NCI-H2227 treated with DMSO at 0.1 percent for 48 hours (cell line): ENCODE data around the gene PNLIPRP2.

Experiments used
- DNase-seq: peaks from one replicate; lab custom pipeline; 2025; lab: John Stamatoyannopoulos, UW

PNLIPRP2 gene

GRCh38 chr10:116612107-116612769 is 8.5 kb upstream of the PNLIPRP2 start:
- DNase-seq: no peak

DNA sequence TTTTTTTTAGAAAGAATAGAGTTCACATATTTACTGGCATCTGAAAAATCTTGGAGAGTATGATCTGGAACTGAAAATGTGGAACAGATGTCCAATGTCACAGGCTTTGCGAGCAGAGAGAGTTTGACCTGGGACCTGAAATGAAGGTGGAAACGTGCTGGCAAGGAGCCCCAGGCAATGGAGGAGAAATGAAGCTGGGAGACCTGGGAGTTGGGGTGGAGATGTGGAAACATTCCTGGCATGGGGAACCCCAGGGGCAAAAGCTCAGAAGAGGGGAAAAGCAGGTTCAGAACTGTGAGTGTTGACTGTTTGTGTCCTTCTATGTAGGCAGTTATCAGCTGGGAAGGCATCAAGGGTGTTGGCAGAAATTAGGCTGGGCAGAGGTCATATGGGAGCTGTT is 7.3 kb upstream of the PNLIPRP2 start:
- no peak for DNase-seq

GRCh38 chr10:116614796-116615195 is 6.0 kb upstream of the PNLIPRP2 start:
- no peak for DNase-seq

- no peak for DNase-seq
These were observed 5.5 kb upstream of the PNLIPRP2 start for GRCh38 chr10:116615199-116615776.

GRCh38 chr10:116621476-116621875 is 723 bp downstream of the PNLIPRP2 start:
- no peak for DNase-seq

- no peak for DNase-seq
These were observed 1.3 kb downstream of the PNLIPRP2 start for GRCh38 chr10:116621934-116622655.

DNA sequence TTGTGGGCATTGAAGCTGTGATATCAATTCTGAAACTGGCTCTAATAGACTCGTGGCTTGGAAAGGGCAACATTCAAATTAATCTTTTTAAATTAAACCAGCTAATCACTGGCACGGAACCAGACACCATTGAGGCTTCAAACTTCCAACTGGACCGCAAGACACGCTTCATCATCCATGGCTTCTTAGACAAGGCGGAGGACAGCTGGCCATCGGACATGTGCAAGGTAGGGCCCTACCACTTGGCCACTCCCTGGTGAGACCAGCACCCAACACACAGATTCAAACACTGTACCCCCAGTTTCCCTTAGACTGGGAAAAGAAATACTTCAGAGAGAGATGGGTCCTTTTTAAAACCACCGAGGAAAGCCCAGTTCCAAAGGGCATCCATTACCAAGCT is 5.1 kb downstream of the PNLIPRP2 start:
- DNase-seq: no peak

GRCh38 chr10:116626815-116627214 is 6.1 kb downstream of the PNLIPRP2 start:
- no peak for DNase-seq

DNA sequence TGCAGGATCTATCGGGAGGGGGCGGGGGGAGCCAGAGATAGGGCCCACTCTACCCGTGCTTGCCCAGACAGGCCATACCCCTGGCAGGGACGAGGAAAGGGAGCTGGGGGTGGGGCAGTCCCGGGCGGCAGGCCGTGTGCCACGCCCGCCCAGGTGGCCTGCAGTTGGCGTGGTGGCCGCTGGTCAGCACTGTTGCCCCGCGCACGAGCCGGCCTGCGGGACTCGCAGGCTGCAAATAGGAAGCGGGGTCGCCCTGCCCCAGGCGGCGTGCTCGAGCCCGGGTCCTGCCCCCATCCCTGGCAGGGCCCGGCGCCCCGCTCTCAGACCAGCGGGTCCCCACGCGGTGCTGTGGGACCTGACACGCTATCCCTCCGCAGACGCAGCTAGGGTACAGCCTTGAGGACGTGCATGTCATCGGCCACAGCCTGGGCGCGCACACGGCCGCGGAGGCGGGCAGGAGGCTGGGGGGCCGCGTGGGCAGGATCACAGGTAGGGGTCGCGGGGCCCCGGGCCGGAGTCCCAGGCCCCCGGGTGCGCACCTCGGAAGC is 6.7 kb downstream of the PNLIPRP2 start:
- peak; percentile 25 for DNase-seq

- no peak for DNase-seq
These were observed 8.6 kb downstream of the PNLIPRP2 start for GRCh38 chr10:116629340-116629739.

DNA sequence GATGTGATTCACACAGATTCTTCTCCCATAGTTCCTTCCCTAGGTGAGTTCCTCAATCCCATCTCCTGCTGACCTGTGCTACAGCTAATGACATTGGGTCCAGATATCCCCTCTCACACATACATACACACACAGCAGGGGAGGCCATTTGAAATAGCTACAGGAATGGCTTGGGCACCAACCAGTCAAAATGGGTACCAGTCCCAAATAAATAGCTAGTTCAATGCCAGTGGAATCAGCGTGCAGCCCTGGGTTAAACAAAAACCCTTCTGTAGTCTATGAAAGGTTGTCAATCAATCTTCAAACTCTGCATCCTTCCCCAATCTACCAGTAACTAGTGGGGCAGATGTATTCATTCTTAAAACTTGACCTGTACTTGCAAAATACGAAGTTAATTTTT is 9.3 kb downstream of the PNLIPRP2 start:
- DNase-seq: no peak

DNA sequence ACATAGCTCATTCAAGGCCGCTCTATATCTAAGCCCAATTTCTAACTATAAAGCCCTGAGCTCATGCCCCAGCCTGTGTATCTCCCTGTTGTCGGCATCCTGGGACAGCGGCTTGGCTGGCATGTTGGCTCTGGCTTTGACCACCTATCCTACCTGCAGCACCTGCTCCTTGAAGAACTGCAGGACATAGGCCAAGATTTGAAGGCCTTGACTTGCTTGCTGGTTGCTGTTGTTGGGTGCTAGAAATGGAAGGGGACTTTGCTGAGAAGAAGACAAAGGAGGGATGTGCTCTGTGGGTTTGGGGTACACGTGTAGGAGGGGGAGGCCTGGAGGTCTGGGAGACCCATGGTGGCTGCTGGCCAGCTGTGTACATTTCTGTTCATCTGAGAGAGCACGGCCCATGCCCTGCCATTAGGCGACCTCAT is 11.1 kb downstream of the PNLIPRP2 start:
- no peak for DNase-seq

DNA sequence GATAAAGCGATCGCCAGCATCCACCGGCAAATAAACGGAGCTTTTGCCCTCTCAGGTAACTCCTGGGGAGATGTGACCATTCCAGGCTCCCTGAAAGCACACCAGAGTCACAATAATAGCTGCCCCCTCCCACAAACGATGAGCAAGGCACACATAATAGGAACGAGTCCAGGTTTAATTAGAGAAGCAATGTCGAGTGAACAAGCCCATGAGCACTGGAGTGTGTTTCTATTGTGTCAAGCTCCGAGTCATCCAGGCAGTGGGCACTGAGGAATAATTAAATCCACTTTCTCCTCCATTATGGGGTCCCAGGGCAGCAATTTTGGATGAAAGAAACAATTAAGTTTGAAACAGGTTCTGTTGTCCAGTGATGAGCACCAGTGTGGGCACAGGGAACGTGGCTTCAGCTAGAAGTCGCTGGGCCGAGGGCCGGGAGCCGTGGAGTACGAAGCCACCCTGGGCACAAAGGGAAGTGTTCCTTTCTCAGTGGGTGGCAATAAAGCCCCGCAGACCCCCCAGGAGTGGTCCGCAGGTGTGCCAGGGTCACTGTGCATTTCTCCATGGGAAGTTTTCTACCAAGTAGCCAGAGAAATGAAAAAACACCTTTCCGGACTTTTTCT is 12.0 kb downstream of the PNLIPRP2 start:
- peak; percentile 50 for DNase-seq

GRCh38 chr10:116633216-116633600 is 12.5 kb downstream of the PNLIPRP2 start:
- no peak for DNase-seq

DNA sequence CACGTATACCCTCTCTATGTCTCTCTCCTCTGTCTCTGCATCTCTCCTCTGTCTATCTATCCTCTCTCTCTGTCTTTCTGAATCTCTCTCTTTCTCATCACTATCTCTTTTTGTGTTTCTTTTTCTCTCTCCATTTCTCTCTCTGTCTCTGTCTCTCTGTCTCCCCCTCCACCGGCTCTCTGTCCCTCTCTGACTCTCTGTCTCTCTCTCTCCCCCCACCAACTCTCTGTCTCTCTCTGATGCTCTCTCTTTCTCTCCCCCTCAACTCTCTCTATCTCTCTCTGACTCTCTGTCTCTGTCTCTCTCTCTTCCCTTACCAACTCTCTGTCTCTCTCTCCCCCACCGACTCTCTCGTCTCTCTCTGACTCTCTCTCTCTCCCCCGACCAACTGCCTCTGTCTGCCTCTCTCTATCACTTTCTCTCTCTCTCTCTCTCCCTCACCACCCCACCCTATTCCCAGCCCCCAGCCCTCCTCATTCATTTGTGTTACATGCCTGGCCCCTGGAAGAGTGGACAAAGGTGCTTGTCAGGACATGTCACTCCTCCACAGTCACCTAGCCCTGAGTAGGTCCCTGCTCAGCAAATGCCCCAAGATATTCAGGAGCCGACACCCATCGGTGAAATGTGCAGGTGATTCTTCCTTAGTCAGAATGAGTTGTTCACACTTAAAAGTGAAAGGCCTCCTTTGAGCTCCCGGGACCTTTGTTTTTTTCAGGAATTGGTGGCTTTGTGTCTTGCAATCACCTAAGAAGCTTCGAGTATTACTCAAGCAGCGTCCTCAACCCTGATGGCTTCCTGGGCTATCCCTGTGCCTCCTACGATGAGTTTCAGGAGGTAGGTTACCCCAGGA is 13.6 kb downstream of the PNLIPRP2 start:
- DNase-seq: no peak

- DNase-seq: no peak
These were observed 15.6 kb downstream of the PNLIPRP2 start for GRCh38 chr10:116636385-116636784.

GRCh38 chr10:116636976-116637375 is 16.2 kb downstream of the PNLIPRP2 start:
- no peak for DNase-seq

GRCh38 chr10:116637830-116638229 is 17.1 kb downstream of the PNLIPRP2 start:
- DNase-seq: no peak

DNA sequence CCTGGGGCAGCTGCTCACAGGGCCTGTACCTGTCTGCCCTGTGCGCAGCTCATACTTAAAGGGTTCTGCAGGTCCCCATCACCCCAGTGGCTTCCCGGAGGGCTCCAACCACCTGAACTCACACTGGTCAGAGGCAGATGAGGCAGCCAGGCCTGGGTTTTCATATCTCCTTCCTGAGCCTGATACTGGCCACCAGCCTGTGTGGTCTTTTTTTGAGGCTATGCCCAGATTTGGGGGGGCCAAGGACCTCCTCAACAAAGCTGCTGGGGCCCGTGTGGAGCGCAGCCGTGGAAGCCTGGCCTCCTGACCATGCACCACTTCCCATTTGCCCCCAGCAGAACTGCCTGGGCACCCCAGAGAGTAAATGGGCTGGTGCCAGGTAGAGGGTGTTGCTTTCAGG is 25.7 kb downstream of the PNLIPRP2 start:
- no peak for DNase-seq

- no peak for DNase-seq
These were observed 28.1 kb downstream of the PNLIPRP2 start for GRCh38 chr10:116648903-116649302.

DNA sequence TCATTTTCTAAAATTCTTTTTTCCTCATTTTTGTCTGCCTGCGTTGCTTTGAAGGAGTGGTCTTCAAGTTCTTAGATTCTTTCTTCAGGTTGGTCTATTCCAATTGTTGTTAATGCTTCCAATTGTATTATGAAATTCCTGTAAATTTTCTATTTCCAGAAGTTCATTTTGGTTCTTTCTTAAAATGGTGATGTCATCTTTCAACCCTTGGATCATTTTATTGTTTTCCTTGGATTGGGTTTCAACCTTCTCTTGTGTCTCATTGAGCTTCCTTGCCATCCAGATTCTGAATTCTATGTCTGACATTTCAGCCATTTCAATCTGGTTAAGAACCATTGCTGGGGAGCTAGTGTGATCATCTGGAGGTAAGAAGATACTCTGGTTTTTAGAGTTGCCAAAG is 33.1 kb downstream of the PNLIPRP2 start:
- DNase-seq: no peak

- DNase-seq: no peak
These were observed 34.1 kb downstream of the PNLIPRP2 start for GRCh38 chr10:116654816-116655215.
